HepG2 (cell line): ENCODE results near the gene SLC9A8. TPM values are rescaled to one million over a fixed set of nuclear protein-coding genes. Genes with fewer than 3 reads are reported as not detected.

Experiments
- MAF1 ChIP-seq: sonication (generic); formaldehyde crosslinking; IDR thresholded peaks from 2 replicates; pipeline ENCODE4 v1.5.0; 2020; ENCODE audit warnings: missing genetic modification reagents, borderline replicate concordance
- MBNL3 ChIP-seq: fragments of 250-450 bp; sonication (Bioruptor Pico); conservative IDR thresholded peaks from 2 replicates; pipeline ENCODE4 v1.8.0; 2022; ENCODE audit warnings: mild to moderate bottlenecking, inconsistent platforms
- NFE2L2 ChIP-seq: fragments of 150-350 bp; IDR thresholded peaks from 2 replicates; pipeline ENCODE4 v1.6.1; 2014; ENCODE audit warnings: low read length
- NR2C2 ChIP-seq: sonication (generic); formaldehyde crosslinking; IDR thresholded peaks from 2 replicates; pipeline ENCODE4 v1.4.0; 2020; ENCODE audit warnings: missing genetic modification reagents, mild to moderate bottlenecking, moderate library complexity, borderline replicate concordance
- SYNCRIP ChIP-seq: fragments of 200-400 bp; formaldehyde crosslinking; IDR thresholded peaks from 2 replicates; pipeline ENCODE4 v1.6.1; 2018; ENCODE audit warnings: mild to moderate bottlenecking, low read depth, low read length; ENCODE audit not compliant: insufficient read depth
- TSC22D2 ChIP-seq: sonication (generic); formaldehyde crosslinking; IDR thresholded peaks from 2 replicates; pipeline ENCODE4 v1.5.1; 2020; ENCODE audit warnings: missing genetic modification reagents, mild to moderate bottlenecking, borderline replicate concordance
- ZBTB3 ChIP-seq: sonication (generic); formaldehyde crosslinking; IDR thresholded peaks from 2 replicates; pipeline ENCODE4 v1.4.0; 2020; ENCODE audit warnings: low read depth, mild to moderate bottlenecking, moderate library complexity, missing genetic modification reagents, borderline replicate concordance
- ZMAT3 ChIP-seq: sonication (generic); formaldehyde crosslinking; conservative IDR thresholded peaks from 2 replicates; pipeline ENCODE4 v1.7.0; 2021; ENCODE audit warnings: missing genetic modification reagents
- ZNF354B ChIP-seq: sonication (generic); formaldehyde crosslinking; IDR thresholded peaks from 2 replicates; pipeline ENCODE4 v1.8.0; 2022; ENCODE audit warnings: mild to moderate bottlenecking, missing genetic modification reagents
- ZNF44 ChIP-seq: sonication (generic); formaldehyde crosslinking; IDR thresholded peaks from 2 replicates; pipeline ENCODE4 v1.5.1; 2020; ENCODE audit warnings: mild to moderate bottlenecking, missing genetic modification reagents
- ZNF589 ChIP-seq: sonication (generic); formaldehyde crosslinking; conservative IDR thresholded peaks from 2 replicates; pipeline ENCODE4 v1.8.0; 2022; ENCODE audit warnings: mild to moderate bottlenecking, moderate library complexity, missing genetic modification reagents
- ZNF792 ChIP-seq: IDR thresholded peaks from 2 replicates; pipeline ENCODE4 v1.6.1; 2016
- polyA plus RNA-seq, 8 experiments: library from polyadenylated mRNA; depleted of rRNA in 3 of 8; stranded (reverse) in 7 of 8; unstranded in 1 of 8; fragments of >200 nt; fragmentation: Illumina TruSeq in 4 of 8; extraction: Trizol in 4 of 8; gene quantifications; 2 replicates each; pipeline versions ENCODE4 v1.2.1 to v1.2.3, GENCODE V29; 2011 to 2016; ENCODE audit warnings: low read depth in 4 of 8, missing spikeins in 1 of 8, mixed read lengths in 1 of 8; ENCODE audit not compliant: insufficient read depth in 1 of 8
- total RNA-seq, 5 experiments: library from RNA; depleted of rRNA; stranded (reverse); fragments of >200 nt; fragmentation: Illumina TruSeq; extraction: Trizol; gene quantifications; 2 replicates each; pipeline ENCODE4 v1.2.3, GENCODE V29; 2016; ENCODE audit warnings: low read depth in 1 of 5
- TF ChIP-seq, protein P1 (sequence below): sonication (generic); formaldehyde crosslinking; IDR thresholded peaks from 2 replicates; pipeline ENCODE4 v1.8.0; 2022; ENCODE audit warnings: mild to moderate bottlenecking, missing genetic modification reagents; ENCODE audit not compliant: insufficient replicate concordance
- TF ChIP-seq, protein P2 (sequence below): sonication (generic); formaldehyde crosslinking; IDR thresholded peaks from 2 replicates; pipeline ENCODE4 v1.4.0; 2020; ENCODE audit warnings: mild to moderate bottlenecking, low read depth, missing genetic modification reagents
- TF ChIP-seq, protein P3 (sequence below): sonication (generic); formaldehyde crosslinking; IDR thresholded peaks from 2 replicates; pipeline ENCODE4 v1.8.0; 2022; ENCODE audit warnings: mild to moderate bottlenecking, missing genetic modification reagents
- TF ChIP-seq, protein P4 (sequence below): sonication (generic); formaldehyde crosslinking; IDR thresholded peaks from 2 replicates; pipeline ENCODE4 v1.4.0; 2020; ENCODE audit warnings: missing genetic modification reagents, borderline replicate concordance
- TF ChIP-seq, protein P5 (sequence below): IDR thresholded peaks from 2 replicates; pipeline ENCODE4 v1.6.1; 2016

The SLC9A8 gene
- total and polyA plus RNA-seq, 2 of the 13 experiments (the other 11 are each of a cell fraction or from before 2014, with no cell fraction given) = 4.1 to 7.4 TPM

DNA sequence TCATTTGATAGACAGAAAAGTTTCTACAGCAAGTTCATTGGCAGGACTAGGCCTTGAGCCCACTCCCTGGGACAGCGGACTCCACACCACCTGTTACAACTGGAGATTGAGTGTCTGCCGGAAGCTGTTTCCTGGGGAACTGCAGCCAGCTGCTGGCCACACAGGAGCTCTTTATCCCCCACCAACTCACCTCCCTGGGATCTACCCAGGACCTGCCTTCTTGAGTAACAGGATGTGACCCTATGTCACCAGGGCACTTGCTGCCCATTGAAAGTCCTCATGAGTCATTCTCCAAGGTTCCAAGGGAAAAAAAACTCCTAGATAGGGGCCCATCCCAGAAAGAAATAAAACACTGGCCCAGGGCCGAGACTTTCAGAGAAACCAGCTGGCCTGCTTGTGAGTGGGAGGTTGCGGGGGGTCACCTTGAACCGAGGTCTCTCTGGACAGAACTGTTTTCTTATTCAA is 37.4 kb upstream of the SLC9A8 start (continued):
- TF ChIP-seq NR2C2 (CRISPR knock-in tag) (peak; percentile 55; the same call in 1 of the 2 replicates), ZNF589 (CRISPR knock-in tag) (no peak), ZNF354B (CRISPR knock-in tag) (no peak), ZNF44 (no peak; the same call in 1 of the 2 replicates), ZNF792 (CRISPR knock-in tag) (peak; percentile 83; the same call in 1 of the 2 replicates), MBNL3 (CRISPR knock-in tag) (no peak), MAF1 (CRISPR knock-in tag) (no peak), NFE2L2 (no peak; the same call in 1 of the 2 replicates), ZBTB3 (CRISPR knock-in tag) (no peak), TSC22D2 (peak; percentile 68; the same call in 1 of the 2 replicates), ZMAT3 (CRISPR knock-in tag) (no peak), SYNCRIP (no peak)
- TF ChIP-seq, protein P1, sequence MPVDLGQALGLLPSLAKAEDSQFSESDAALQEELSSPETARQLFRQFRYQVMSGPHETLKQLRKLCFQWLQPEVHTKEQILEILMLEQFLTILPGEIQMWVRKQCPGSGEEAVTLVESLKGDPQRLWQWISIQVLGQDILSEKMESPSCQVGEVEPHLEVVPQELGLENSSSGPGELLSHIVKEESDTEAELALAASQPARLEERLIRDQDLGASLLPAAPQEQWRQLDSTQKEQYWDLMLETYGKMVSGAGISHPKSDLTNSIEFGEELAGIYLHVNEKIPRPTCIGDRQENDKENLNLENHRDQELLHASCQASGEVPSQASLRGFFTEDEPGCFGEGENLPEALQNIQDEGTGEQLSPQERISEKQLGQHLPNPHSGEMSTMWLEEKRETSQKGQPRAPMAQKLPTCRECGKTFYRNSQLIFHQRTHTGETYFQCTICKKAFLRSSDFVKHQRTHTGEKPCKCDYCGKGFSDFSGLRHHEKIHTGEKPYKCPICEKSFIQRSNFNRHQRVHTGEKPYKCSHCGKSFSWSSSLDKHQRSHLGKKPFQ (CRISPR knock-in tag) = no peak
- TF ChIP-seq, protein P2, sequence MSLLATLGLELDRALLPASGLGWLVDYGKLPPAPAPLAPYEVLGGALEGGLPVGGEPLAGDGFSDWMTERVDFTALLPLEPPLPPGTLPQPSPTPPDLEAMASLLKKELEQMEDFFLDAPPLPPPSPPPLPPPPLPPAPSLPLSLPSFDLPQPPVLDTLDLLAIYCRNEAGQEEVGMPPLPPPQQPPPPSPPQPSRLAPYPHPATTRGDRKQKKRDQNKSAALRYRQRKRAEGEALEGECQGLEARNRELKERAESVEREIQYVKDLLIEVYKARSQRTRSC (CRISPR knock-in tag) = no peak
- TF ChIP-seq, protein P3, sequence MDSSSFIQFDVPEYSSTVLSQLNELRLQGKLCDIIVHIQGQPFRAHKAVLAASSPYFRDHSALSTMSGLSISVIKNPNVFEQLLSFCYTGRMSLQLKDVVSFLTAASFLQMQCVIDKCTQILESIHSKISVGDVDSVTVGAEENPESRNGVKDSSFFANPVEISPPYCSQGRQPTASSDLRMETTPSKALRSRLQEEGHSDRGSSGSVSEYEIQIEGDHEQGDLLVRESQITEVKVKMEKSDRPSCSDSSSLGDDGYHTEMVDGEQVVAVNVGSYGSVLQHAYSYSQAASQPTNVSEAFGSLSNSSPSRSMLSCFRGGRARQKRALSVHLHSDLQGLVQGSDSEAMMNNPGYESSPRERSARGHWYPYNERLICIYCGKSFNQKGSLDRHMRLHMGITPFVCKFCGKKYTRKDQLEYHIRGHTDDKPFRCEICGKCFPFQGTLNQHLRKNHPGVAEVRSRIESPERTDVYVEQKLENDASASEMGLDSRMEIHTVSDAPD (CRISPR knock-in tag) = no peak
- TF ChIP-seq, protein P4, sequence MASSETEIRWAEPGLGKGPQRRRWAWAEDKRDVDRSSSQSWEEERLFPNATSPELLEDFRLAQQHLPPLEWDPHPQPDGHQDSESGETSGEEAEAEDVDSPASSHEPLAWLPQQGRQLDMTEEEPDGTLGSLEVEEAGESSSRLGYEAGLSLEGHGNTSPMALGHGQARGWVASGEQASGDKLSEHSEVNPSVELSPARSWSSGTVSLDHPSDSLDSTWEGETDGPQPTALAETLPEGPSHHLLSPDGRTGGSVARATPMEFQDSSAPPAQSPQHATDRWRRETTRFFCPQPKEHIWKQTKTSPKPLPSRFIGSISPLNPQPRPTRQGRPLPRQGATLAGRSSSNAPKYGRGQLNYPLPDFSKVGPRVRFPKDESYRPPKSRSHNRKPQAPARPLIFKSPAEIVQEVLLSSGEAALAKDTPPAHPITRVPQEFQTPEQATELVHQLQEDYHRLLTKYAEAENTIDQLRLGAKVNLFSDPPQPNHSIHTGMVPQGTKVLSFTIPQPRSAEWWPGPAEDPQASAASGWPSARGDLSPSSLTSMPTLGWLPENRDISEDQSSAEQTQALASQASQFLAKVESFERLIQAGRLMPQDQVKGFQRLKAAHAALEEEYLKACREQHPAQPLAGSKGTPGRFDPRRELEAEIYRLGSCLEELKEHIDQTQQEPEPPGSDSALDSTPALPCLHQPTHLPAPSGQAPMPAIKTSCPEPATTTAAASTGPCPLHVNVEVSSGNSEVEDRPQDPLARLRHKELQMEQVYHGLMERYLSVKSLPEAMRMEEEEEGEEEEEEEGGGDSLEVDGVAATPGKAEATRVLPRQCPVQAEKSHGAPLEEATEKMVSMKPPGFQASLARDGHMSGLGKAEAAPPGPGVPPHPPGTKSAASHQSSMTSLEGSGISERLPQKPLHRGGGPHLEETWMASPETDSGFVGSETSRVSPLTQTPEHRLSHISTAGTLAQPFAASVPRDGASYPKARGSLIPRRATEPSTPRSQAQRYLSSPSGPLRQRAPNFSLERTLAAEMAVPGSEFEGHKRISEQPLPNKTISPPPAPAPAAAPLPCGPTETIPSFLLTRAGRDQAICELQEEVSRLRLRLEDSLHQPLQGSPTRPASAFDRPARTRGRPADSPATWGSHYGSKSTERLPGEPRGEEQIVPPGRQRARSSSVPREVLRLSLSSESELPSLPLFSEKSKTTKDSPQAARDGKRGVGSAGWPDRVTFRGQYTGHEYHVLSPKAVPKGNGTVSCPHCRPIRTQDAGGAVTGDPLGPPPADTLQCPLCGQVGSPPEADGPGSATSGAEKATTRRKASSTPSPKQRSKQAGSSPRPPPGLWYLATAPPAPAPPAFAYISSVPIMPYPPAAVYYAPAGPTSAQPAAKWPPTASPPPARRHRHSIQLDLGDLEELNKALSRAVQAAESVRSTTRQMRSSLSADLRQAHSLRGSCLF (CRISPR knock-in tag) = no peak
- TF ChIP-seq, protein P5, sequence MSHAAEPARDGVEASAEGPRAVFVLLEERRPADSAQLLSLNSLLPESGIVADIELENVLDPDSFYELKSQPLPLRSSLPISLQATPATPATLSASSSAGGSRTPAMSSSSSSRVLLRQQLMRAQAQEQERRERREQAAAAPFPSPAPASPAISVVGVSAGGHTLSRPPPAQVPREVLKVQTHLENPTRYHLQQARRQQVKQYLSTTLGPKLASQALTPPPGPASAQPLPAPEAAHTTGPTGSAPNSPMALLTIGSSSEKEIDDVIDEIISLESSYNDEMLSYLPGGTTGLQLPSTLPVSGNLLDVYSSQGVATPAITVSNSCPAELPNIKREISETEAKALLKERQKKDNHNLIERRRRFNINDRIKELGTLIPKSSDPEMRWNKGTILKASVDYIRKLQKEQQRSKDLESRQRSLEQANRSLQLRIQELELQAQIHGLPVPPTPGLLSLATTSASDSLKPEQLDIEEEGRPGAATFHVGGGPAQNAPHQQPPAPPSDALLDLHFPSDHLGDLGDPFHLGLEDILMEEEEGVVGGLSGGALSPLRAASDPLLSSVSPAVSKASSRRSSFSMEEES (CRISPR knock-in tag) = peak; percentile 78; the same call in 1 of the 2 replicates
